IMR-90 (cell line): ENCODE results near the gene HEXIM1. TPM values are rescaled to one million over a fixed set of nuclear protein-coding genes. Genes with fewer than 3 reads are reported as not detected.

Experiments used
- ATAC-seq: fragments of 200-7000 bp; cut with Tn5 transposase; 2 replicates; pipeline ENCODE4 v1.9.1; 2020; ENCODE audit warnings: low read depth, mild to moderate bottlenecking, moderate library complexity
- BruUV-seq: library from RNA; stranded (reverse); fragments of 400-500 nt; replicated peaks from 2 replicates; lab custom pipeline; 2021; lab: Mats Ljungman, UMichigan
- CTCF ChIA-PET: fragments of 300-600 bp; formaldehyde crosslinking; extraction: SDS; loops from one replicate; lab custom pipeline; 2021; ENCODE audit warnings: antibody characterized with exemption; lab: Yijun Ruan, JAX
- POLR2A ChIA-PET: fragments of 300-600 bp; sonication (Branson Sonifier 250); formaldehyde crosslinking; loops from one replicate; lab custom pipeline; 2022; ENCODE audit warnings: antibody characterized with exemption; ENCODE audit not compliant: unreplicated experiment; lab: Charles Lee
- DNase-seq: peaks from one replicate; pipeline ENCODE4 v3.0.0; 2013
- H2AFZ ChIP-seq: replicated peaks from 2 replicates; pipeline ENCODE3; 2013; ENCODE audit warnings: low read length, mild to moderate bottlenecking; ENCODE audit not compliant: poor library complexity
- H2AK5ac ChIP-seq: 2 replicates; pipeline ENCODE4 v1.6.1; 2013; ENCODE audit warnings: low read depth, low read length, inconsistent platforms
- H2AK9ac ChIP-seq: replicated peaks from 2 replicates; pipeline ENCODE3; 2013; ENCODE audit warnings: mild to moderate bottlenecking, low read depth, low read length, moderate library complexity; ENCODE audit not compliant: poor library complexity
- H2BK120ac ChIP-seq: 2 replicates; pipeline ENCODE4 v1.6.1; 2013; ENCODE audit warnings: low read depth, low read length, inconsistent platforms
- H2BK15ac ChIP-seq: 3 replicates; pipeline ENCODE4 v1.6.1; 2013; ENCODE audit warnings: low read depth, low read length, inconsistent platforms
- H2BK20ac ChIP-seq: 2 replicates; pipeline ENCODE4 v1.6.1; 2013; ENCODE audit warnings: low read depth, mild to moderate bottlenecking, inconsistent platforms, low read length, moderate library complexity
- H2BK5ac ChIP-seq: 2 replicates; pipeline ENCODE4 v1.6.1; 2013; ENCODE audit warnings: mild to moderate bottlenecking, low read depth, low read length, inconsistent platforms; ENCODE audit not compliant: poor library complexity, severe bottlenecking
- H3K14ac ChIP-seq: replicated peaks from 2 replicates; pipeline ENCODE4 v1.6.1; 2013; ENCODE audit warnings: low read depth, low read length, inconsistent platforms
- H3K18ac ChIP-seq: 2 replicates; pipeline ENCODE4 v1.6.1; 2013; ENCODE audit warnings: low read depth, low read length, control low read depth
- H3K23ac ChIP-seq: 2 replicates; pipeline ENCODE4 v1.6.1; 2013; ENCODE audit warnings: low read depth, low read length, inconsistent platforms
- H3K27ac ChIP-seq: 2 replicates; pipeline ENCODE4 v1.5.1; 2013; ENCODE audit warnings: mild to moderate bottlenecking, control low read depth, low read length; ENCODE audit not compliant: insufficient read depth
- H3K27me3 ChIP-seq: 2 replicates; pipeline ENCODE4 v1.6.1; 2013; ENCODE audit warnings: low read length; ENCODE audit not compliant: control insufficient read depth, insufficient read depth
- H3K36me3 ChIP-seq: 2 replicates; pipeline ENCODE4 v1.6.1; 2013; ENCODE audit warnings: low read length, mixed read lengths; ENCODE audit not compliant: control insufficient read depth, insufficient read depth
- H3K4ac ChIP-seq: 2 replicates; pipeline ENCODE4 v1.6.1; 2013; ENCODE audit warnings: low read depth, low read length, inconsistent platforms
- H3K4me1 ChIP-seq: 2 replicates; pipeline ENCODE4 v1.6.1; 2013; ENCODE audit warnings: low read length, mixed read lengths; ENCODE audit not compliant: control insufficient read depth, insufficient read depth
- H3K4me2 ChIP-seq: 2 replicates; pipeline ENCODE4 v1.6.1; 2013; ENCODE audit warnings: low read depth, mild to moderate bottlenecking, control low read depth, low read length, moderate library complexity
- H3K4me3 ChIP-seq: 2 replicates; pipeline ENCODE4 v1.5.1; 2013; ENCODE audit warnings: low read depth, mild to moderate bottlenecking, control low read depth, low read length, moderate library complexity; ENCODE audit not compliant: insufficient read depth
- H3K56ac ChIP-seq: 2 replicates; pipeline ENCODE4 v1.6.1; 2013; ENCODE audit warnings: low read length, inconsistent platforms; ENCODE audit not compliant: insufficient read depth; ENCODE audit errors: extremely low read depth
- H3K79me1 ChIP-seq, 2 experiments: 2 replicates each; pipeline ENCODE4 v1.6.1; 2013; ENCODE audit warnings: low read length in 2 of 2, inconsistent platforms in 1 of 2, low read depth in 1 of 2
- H3K9ac ChIP-seq: 2 replicates; pipeline ENCODE4 v1.6.1; 2013; ENCODE audit warnings: low read depth, low read length, control low read depth
- H3K9me1 ChIP-seq: 2 replicates; pipeline ENCODE4 v1.6.1; 2013; ENCODE audit warnings: low read length, inconsistent platforms; ENCODE audit not compliant: insufficient read depth
- H3K9me3 ChIP-seq: 2 replicates; pipeline ENCODE4 v1.6.1; 2013; ENCODE audit warnings: low read length; ENCODE audit not compliant: control insufficient read depth, insufficient read depth
- H4K20me1 ChIP-seq: 2 replicates; pipeline ENCODE4 v1.6.1; 2013; ENCODE audit warnings: low read length, inconsistent platforms; ENCODE audit not compliant: insufficient read depth
- H4K5ac ChIP-seq: 2 replicates; pipeline ENCODE4 v1.6.1; 2013; ENCODE audit warnings: mild to moderate bottlenecking, low read depth, low read length, control low read depth
- H4K8ac ChIP-seq, 2 experiments: 2 replicates each; pipeline ENCODE4 v1.6.1; 2013; ENCODE audit warnings: low read depth in 2 of 2, low read length in 2 of 2, control low read depth in 1 of 2, inconsistent platforms in 1 of 2
- H4K91ac ChIP-seq: 2 replicates; pipeline ENCODE4 v1.6.1; 2013; ENCODE audit warnings: low read depth, low read length, inconsistent platforms; ENCODE audit not compliant: insufficient read depth
- BHLHE40 ChIP-seq: fragments of 150-350 bp; IDR thresholded peaks from 2 replicates; pipeline ENCODE4 v1.6.1; 2016; ENCODE audit warnings: mild to moderate bottlenecking, low read depth, low read length
- CEBPB ChIP-seq: IDR thresholded peaks from 2 replicates; pipeline ENCODE4 v1.6.1; 2012; ENCODE audit warnings: low read depth, low read length, improper control_type of control experiment
- MXI1 ChIP-seq: IDR thresholded peaks from 2 replicates; pipeline ENCODE4 v1.6.1; 2012; ENCODE audit warnings: low read depth, mild to moderate bottlenecking, low read length, moderate library complexity, borderline replicate concordance
- NFE2L2 ChIP-seq: fragments of 150-350 bp; IDR thresholded peaks from 2 replicates; pipeline ENCODE4 v1.6.1; 2016; ENCODE audit warnings: low read depth, mild to moderate bottlenecking, low read length
- POLR2A ChIP-seq: IDR thresholded peaks from 2 replicates; pipeline ENCODE4 v1.6.1; 2012; ENCODE audit warnings: mild to moderate bottlenecking, low read depth, low read length
- RCOR1 ChIP-seq: IDR thresholded peaks from 2 replicates; pipeline ENCODE4 v1.6.1; 2012; ENCODE audit warnings: mild to moderate bottlenecking, low read length, improper control_type of control experiment; ENCODE audit not compliant: insufficient replicate concordance
- RFX5 ChIP-seq: IDR thresholded peaks from 2 replicates; pipeline ENCODE4 v1.8.0; 2012; ENCODE audit warnings: low read depth, mild to moderate bottlenecking, low read length, moderate library complexity
- WGBS, 2 experiments: methylation state at CpG; one replicate each; pipeline versions ENCODE4 v1.1.5 to v1.1.7; 2013; ENCODE audit warnings: missing lambda C conversion rate in 2 of 2; ENCODE audit not compliant: insufficient read length in 1 of 2; ENCODE audit errors: extremely low coverage in 2 of 2; 5-methylcytosine and 5-hydroxymethylcytosine counted together
- dilution Hi-C: fragments of 300-500 bp; cut with HindIII; formaldehyde crosslinking; loops from one replicate; pipeline ENCODE4 v1.14.3; 2018; ENCODE audit warnings: low sequenced_read_pairs; ENCODE audit not compliant: unreplicated experiment
- in situ Hi-C: fragments of 300-500 bp; cut with MboI; formaldehyde crosslinking; loops from 3 replicates; pipeline ENCODE4 v1.14.3; 2019; ENCODE audit warnings: low sequenced_read_pairs, inconsistent platforms, mixed read lengths
- intact Hi-C: fragments of 100-400 bp; cut with micrococcal nuclease; formaldehyde crosslinking; loops from 2 replicates; pipeline ENCODE4 v1.10.0; 2022
- polyA plus RNA-seq, 3 experiments: library from polyadenylated mRNA; depleted of rRNA; stranded (reverse); fragments of >200 nt; gene quantifications; 2 replicates each; pipeline ENCODE4 v1.2.3, GENCODE V29; 2012; ENCODE audit warnings: low replicate concordance in 1 of 3
- total RNA-seq: library from RNA; depleted of rRNA; stranded (reverse); fragments of >200 nt; gene quantifications from 2 replicates; pipeline ENCODE4 v1.2.3, GENCODE V29; 2012
- TF ChIP-seq, protein P1 (sequence below): conservative IDR thresholded peaks from 2 replicates; pipeline ENCODE4 v1.5.1; 2012; ENCODE audit warnings: mild to moderate bottlenecking, low read depth, low read length, improper control_type of control experiment
- TF ChIP-seq, protein P2 (sequence below): fragments of 150-350 bp; IDR thresholded peaks from 2 replicates; pipeline ENCODE4 v1.6.1; 2017; ENCODE audit warnings: mild to moderate bottlenecking, antibody characterized with exemption, low read length, low read depth
- TF ChIP-seq, protein P3 (sequence below): fragments of 150-350 bp; IDR thresholded peaks from 2 replicates; pipeline ENCODE4 v1.6.1; 2016; ENCODE audit warnings: low read depth, mild to moderate bottlenecking, low read length, moderate library complexity, borderline replicate concordance

Gene HEXIM1
- total and polyA plus RNA-seq, 2 of the 4 experiments (the other 2 are of a cell fraction): 5.9 to 14.5 TPM

- TF ChIP-seq, protein P1, sequence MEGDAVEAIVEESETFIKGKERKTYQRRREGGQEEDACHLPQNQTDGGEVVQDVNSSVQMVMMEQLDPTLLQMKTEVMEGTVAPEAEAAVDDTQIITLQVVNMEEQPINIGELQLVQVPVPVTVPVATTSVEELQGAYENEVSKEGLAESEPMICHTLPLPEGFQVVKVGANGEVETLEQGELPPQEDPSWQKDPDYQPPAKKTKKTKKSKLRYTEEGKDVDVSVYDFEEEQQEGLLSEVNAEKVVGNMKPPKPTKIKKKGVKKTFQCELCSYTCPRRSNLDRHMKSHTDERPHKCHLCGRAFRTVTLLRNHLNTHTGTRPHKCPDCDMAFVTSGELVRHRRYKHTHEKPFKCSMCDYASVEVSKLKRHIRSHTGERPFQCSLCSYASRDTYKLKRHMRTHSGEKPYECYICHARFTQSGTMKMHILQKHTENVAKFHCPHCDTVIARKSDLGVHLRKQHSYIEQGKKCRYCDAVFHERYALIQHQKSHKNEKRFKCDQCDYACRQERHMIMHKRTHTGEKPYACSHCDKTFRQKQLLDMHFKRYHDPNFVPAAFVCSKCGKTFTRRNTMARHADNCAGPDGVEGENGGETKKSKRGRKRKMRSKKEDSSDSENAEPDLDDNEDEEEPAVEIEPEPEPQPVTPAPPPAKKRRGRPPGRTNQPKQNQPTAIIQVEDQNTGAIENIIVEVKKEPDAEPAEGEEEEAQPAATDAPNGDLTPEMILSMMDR: no peak
- no peak for TF ChIP-seq MXI1
Observed at GRCh38 chr17:45115015-45115625, 33.2 kb upstream of the HEXIM1 start (continued).

- no peak overlapping the region for H2AFZ ChIP-seq
- 74% methylated on average over 7 of the region's 11 CpGs; no CpG with 5 or more reads in 1 of the 2 experiments for WGBS, 2 experiments
- H2BK15ac ChIP-seq: no peak overlapping the region
- ATAC-seq: peak; percentile 61
- H2BK5ac ChIP-seq: no peak overlapping the region
- no peak overlapping the region for H4K5ac ChIP-seq
- H2AK5ac ChIP-seq: no peak overlapping the region
- peak overlapping the region; percentile 3; the same call in 1 of the 2 replicates for H3K14ac ChIP-seq
- no peaks in the 10 kb centered on the region for H3K9me3 ChIP-seq
- in situ Hi-C loops (no loop called here), intact Hi-C loops (no loop called here), dilution Hi-C loops (no loop called here)
- BruUV-seq: no TSS peak
- no peak overlapping the region for H3K4me3 ChIP-seq
- no peaks in the 10 kb centered on the region for H3K9me1 ChIP-seq
- no peak overlapping the region for H3K56ac ChIP-seq
- no peak overlapping the region for H3K18ac ChIP-seq
- H2BK20ac ChIP-seq: no peak overlapping the region
- no peak overlapping the region for H4K8ac ChIP-seq
- ChIA-PET POLR2A (no interaction called here), CTCF (no interaction called here)
- no peak overlapping the region for H2BK120ac ChIP-seq
- peak overlapping the region; percentile 33; the same call in 1 of the 2 replicates for H3K23ac ChIP-seq
- H3K27ac ChIP-seq: no peak overlapping the region
- H3K9ac ChIP-seq: no peak overlapping the region
- H3K4me2 ChIP-seq: no peak overlapping the region
- DNase-seq: peak; percentile 55
- no peaks in the 10 kb centered on the region for H4K20me1 ChIP-seq
- no peak overlapping the region for H4K91ac ChIP-seq
- H3K4me1 ChIP-seq: peaks cover 5% of the 10 kb centered on the region; the same call in 1 of the 2 replicates
- no peaks in the 10 kb centered on the region; a peak in 1 of 4 replicates for H3K79me1 ChIP-seq
- H3K4ac ChIP-seq: no peak overlapping the region
- peak overlapping the region; percentile 44 for H2AK9ac ChIP-seq
- H3K27me3 ChIP-seq: no peaks in the 10 kb centered on the region
- H3K36me3 ChIP-seq: peaks cover 50% of the 10 kb centered on the region
- no peak for TF ChIP-seq POLR2A
- no peak for TF ChIP-seq CEBPB
- no peak for TF ChIP-seq NFE2L2
- no peak for TF ChIP-seq RFX5
- TF ChIP-seq RCOR1: no peak
- TF ChIP-seq, protein P2, sequence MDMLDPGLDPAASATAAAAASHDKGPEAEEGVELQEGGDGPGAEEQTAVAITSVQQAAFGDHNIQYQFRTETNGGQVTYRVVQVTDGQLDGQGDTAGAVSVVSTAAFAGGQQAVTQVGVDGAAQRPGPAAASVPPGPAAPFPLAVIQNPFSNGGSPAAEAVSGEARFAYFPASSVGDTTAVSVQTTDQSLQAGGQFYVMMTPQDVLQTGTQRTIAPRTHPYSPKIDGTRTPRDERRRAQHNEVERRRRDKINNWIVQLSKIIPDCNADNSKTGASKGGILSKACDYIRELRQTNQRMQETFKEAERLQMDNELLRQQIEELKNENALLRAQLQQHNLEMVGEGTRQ: no peak
- TF ChIP-seq, protein P3, sequence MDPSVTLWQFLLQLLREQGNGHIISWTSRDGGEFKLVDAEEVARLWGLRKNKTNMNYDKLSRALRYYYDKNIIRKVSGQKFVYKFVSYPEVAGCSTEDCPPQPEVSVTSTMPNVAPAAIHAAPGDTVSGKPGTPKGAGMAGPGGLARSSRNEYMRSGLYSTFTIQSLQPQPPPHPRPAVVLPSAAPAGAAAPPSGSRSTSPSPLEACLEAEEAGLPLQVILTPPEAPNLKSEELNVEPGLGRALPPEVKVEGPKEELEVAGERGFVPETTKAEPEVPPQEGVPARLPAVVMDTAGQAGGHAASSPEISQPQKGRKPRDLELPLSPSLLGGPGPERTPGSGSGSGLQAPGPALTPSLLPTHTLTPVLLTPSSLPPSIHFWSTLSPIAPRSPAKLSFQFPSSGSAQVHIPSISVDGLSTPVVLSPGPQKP: no peak
- TF ChIP-seq, protein P1: no peak
- TF ChIP-seq BHLHE40: no peak
Observed at GRCh38 chr17:45115871-45116270, 32.4 kb upstream of the HEXIM1 start.
